ENCODE measurements around the gene PLXNA2.

GRCh38 chr1:208221291-208221622 lies 22.9 kb downstream of the PLXNA2 start:
- no peak for TF ChIP-seq EZH2 (IDR thresholded peaks at IDR 0.05; ENCODE audit: insufficient read depth, poor library complexity, severe bottlenecking)
- no peak for TF ChIP-seq EZH2phosphoT487 (IDR thresholded peaks at IDR 0.05; ENCODE audit: insufficient read depth, low read depth)
